Right lobe of liver (tissue), 4 donors: Measurements from ENCODE around the gene KIF5C.

ENCODE experiments used
- POLR2A ChIP-seq: fragments of 450-650 bp; IDR thresholded peaks from one replicate; pipeline ENCODE4 v1.6.1; 2017; ENCODE audit warnings: antibody characterized with exemption, mild to moderate bottlenecking
- TF ChIP-seq, protein P1 (sequence below), 4 donors: fragments of 200-600 bp in 3 of 4; fragments of 450-650 bp in 1 of 4; IDR thresholded peaks; one replicate each; pipeline versions ENCODE4 v1.5.1 to v1.8.0; 2016 to 2022; ENCODE audit warnings: antibody characterized with exemption in 4 of 4, mild to moderate bottlenecking in 2 of 4
- donor health status: DM: no; HTN: no; CAD: no.
- donor health status: DM: no; HTN: no; CAD: no.
- donor health status: DM: no; HTN: yes; CAD: no.

DNA sequence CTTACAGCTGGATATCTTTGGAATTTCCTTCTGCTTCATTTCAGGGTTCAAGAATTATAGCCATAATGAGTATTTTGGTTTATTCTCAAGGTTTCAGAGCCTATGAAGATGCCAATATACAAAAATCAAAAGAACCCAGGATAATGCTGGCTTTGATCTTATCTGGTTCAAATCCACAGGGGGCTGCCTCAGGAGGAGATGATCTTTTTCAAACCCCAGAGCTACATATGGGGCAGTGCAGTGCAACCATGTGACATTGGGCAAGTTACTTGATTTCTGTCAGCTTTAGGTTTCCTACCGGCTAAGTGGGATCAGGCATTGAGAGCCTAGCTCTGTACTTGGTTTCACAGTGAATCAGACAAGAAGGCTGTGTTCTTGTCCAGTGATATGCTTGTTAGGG lies 140.5 kb downstream of the KIF5C start:
- TF ChIP-seq POLR2A = no peak
- TF ChIP-seq, protein P1, sequence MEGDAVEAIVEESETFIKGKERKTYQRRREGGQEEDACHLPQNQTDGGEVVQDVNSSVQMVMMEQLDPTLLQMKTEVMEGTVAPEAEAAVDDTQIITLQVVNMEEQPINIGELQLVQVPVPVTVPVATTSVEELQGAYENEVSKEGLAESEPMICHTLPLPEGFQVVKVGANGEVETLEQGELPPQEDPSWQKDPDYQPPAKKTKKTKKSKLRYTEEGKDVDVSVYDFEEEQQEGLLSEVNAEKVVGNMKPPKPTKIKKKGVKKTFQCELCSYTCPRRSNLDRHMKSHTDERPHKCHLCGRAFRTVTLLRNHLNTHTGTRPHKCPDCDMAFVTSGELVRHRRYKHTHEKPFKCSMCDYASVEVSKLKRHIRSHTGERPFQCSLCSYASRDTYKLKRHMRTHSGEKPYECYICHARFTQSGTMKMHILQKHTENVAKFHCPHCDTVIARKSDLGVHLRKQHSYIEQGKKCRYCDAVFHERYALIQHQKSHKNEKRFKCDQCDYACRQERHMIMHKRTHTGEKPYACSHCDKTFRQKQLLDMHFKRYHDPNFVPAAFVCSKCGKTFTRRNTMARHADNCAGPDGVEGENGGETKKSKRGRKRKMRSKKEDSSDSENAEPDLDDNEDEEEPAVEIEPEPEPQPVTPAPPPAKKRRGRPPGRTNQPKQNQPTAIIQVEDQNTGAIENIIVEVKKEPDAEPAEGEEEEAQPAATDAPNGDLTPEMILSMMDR (IDR thresholded peaks at IDR 0.05) = no peak
